C4-2B (cell line): ENCODE results near the gene PCDHA10.

Experiments
- CTCF ChIP-seq: fragments of 450-650 bp; conservative IDR thresholded peaks from 2 replicates; pipeline ENCODE4 v1.5.1; 2017; ENCODE audit warnings: mild to moderate bottlenecking
- ZFX ChIP-seq: fragments of 450-650 bp; IDR thresholded peaks from 2 replicates; pipeline ENCODE4 v1.6.1; 2017

DNA sequence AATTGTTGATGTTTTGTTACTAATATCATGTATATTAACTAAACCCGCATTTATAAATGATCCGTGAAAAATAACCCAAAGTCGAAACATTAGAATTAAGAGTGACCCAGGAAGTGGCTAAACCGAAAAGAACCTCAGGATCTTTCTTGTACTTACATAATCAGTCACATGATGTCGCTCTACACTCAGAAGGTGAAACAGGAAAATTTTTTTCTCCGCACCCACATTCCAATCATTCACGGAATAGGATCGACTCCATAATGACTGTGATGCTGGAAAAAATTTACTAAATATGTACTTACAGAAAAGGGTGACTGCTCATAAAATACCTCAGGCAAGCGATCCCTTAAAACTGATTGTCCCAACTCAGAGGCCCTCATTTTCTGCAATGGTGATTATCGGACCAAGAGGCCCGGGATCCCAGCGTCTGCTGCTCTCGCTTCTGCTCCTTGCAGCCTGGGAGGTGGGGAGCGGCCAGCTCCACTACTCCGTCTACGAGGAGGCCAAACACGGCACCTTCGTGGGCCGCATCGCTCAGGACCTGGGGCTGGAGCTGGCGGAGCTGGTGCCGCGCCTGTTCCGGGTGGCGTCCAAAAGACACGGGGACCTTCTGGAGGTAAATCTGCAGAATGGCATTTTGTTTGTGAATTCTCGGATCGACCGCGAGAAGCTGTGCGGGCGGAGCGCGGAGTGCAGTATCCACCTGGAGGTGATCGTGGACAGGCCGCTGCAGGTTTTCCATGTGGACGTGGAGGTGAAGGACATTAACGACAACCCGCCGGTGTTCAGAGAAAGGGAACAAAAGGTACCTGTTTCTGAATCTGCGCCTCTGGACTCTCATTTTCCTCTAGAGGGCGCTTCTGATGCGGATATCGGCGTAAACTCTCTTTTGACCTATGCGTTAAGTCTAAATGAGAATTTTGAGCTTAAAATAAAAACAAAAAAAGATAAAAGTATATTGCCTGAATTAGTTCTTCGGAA lies 19.7 kb downstream of the PCDHA10 start, which contains the start of gene PCDHA12:
- peak; percentile 53 for TF ChIP-seq CTCF
- TF ChIP-seq ZFX, result no peak
